ENCODE measurements around the gene PSORS1C1. TPM values are rescaled to one million over a fixed set of nuclear protein-coding genes. Genes with fewer than 3 reads are reported as not detected.
"Not testable (repeated sequence)": the region's sequence is repeated elsewhere in the genome, so short reads cannot be mapped to it uniquely, and the experiment has no call there.

Gene PSORS1C1
- polyA plus RNA-seq (2012; ENCODE audit: low read depth, missing spikeins): not detected

DNA sequence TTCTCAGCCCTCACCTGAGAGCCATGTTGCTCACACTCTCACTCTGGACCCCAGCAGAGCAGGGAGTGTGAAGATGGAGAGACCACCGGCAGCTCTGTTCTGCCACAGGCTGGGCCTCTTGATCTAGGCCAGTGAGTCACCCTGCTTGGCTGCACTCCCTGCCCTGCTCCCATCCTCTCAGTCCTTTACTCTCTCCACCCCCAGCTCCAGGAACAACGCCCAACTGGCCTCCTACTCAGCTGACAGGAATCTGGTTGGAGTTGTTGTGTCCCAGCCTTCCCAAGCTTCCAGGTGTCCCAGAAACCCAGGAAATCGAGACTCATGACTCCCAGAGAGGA is at the start of gene PSORS1C1:
PSORS1C1 (plus strand) TSS at position 260 of the 338 bp plus-strand sequence. CDS start 14,833 bp downstream, outside the sequence.
- DNase-seq (ENCODE audit: insufficient read length, low spot score) (no peak), FAIRE-seq (no peak)
- TF ChIP-seq POLR2A (IDR thresholded peaks at IDR 0.05; ENCODE audit: low read depth, low read length): no peak
- no peak for TF ChIP-seq TAF1 (IDR thresholded peaks at IDR 0.05; ENCODE audit: low read depth, low read length)
- no peak for TF ChIP-seq POU2F2 (IDR thresholded peaks at IDR 0.05; ENCODE audit: low read depth, low read length)
- no peak for TF ChIP-seq POLR2AphosphoS5 (IDR thresholded peaks at IDR 0.05; ENCODE audit: low read depth, low read length)
- TF ChIP-seq PAX5 (IDR thresholded peaks at IDR 0.05; ENCODE audit: insufficient read depth, low read length, severe bottlenecking): no peak
- no peak for TF ChIP-seq SPI1 (IDR thresholded peaks at IDR 0.05; ENCODE audit: low read depth, low read length)

DNA sequence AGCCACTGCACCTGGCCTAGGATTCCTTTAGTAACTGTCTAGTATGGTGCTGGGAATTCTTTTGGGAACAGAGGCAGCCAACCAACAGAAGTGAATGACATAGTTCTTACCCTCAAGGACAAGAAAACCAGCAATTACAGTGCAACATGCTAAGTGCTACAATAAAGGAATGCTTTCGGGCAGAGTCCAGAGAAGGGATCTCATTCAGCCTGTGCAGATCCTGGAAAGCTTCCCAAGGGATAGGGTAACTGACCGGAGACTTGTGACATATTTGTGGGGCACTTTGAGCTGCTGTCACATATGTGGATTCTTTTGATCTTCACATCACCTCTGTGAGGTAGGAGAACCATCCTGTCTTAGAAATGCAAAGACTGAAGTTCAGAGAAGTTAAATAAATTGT is 49.0 kb upstream of the PSORS1C1 start:
- FAIRE-seq (no peak), DNase-seq (ENCODE audit: insufficient read length, low spot score) (no peak)
- TF ChIP-seq SPI1 (IDR thresholded peaks at IDR 0.05; ENCODE audit: low read depth, low read length): no peak
- no peak for TF ChIP-seq TAF1 (IDR thresholded peaks at IDR 0.05; ENCODE audit: low read depth, low read length)
- TF ChIP-seq POLR2AphosphoS5 (IDR thresholded peaks at IDR 0.05; ENCODE audit: low read depth, low read length): no peak
- no peak for TF ChIP-seq PAX5 (IDR thresholded peaks at IDR 0.05; ENCODE audit: insufficient read depth, low read length, severe bottlenecking)
- no peak for TF ChIP-seq POU2F2 (IDR thresholded peaks at IDR 0.05; ENCODE audit: low read depth, low read length)
- no peak for TF ChIP-seq POLR2A (IDR thresholded peaks at IDR 0.05; ENCODE audit: low read depth, low read length)

DNA sequence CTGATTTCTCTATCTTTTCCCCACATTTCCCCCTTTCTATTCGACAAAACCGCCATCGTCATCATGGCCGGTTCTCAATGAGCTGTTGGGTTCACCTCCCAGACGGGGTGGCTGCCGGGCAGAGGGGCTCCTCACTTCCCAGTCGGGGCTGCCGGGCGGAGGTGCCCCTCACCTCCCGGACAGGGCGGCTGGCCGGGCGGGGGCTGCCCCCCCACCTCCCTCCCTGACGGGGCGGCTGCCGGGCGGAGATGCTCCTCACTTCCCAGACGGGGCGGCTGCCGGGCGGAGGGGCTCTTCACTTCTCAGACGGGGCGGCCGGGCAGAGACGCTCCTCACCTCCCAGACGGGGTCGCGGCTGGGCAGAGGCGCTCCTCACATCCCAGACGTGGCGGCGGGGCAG is 47.6 kb upstream of the PSORS1C1 start:
- FAIRE-seq; DNase-seq (ENCODE audit: insufficient read length, low spot score): not testable (repeated sequence)

DNA sequence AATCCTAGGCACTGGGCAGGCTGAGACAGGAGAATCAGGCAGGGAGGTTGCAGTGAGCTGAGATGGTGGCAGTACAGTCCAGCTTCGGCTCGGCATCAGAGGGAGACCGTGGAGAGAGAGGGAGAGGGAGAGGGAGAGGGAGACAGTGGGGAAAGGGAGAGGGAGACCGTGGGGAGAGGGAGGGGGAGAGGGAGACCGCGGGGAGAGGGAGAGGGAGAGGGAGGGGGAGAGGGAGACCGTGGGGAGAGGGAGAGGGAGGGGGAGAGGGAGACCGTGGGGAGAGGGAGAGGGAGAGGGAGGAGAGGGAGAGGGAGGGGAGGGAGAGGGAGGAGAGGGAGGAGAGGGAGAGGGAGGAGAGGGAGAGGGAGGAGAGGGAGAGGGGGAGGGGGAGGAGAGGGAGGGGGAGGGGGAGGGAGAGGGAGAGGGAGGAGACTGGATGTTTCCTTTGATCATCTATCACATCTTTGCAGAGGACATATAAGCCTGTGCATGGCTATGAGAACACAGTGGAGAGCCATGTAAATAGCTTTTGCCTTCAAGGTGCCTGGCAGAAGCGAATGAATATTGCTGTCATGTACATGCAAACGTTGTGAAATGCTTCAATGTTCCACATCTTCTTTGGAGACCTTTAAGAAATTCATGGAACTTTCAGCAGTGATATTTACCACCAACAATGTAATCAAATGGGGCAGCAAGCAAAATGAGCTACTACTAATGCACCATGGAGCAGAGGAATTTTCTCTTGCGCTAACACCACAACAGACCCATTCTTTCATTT is 46.5 kb upstream of the PSORS1C1 start:
- not testable (repeated sequence) for DNase-seq (ENCODE audit: insufficient read length, low spot score); FAIRE-seq

- DNase-seq (ENCODE audit: insufficient read length, low spot score): peak; percentile 79
- TF ChIP-seq POLR2A (IDR thresholded peaks at IDR 0.05; ENCODE audit: low read depth, low read length) (no peak), TAF1 (IDR thresholded peaks at IDR 0.05; ENCODE audit: low read depth, low read length) (no peak), POU2F2 (IDR thresholded peaks at IDR 0.05; ENCODE audit: low read depth, low read length) (0 out of 2 replicates have a peak, but pooled peaks have one; percentile 12), SPI1 (IDR thresholded peaks at IDR 0.05; ENCODE audit: low read depth, low read length) (no peak), POLR2AphosphoS5 (IDR thresholded peaks at IDR 0.05; ENCODE audit: low read depth, low read length) (no peak), PAX5 (IDR thresholded peaks at IDR 0.05; ENCODE audit: insufficient read depth, low read length, severe bottlenecking) (no peak)
- peak; percentile 85 for FAIRE-seq
Measured at GRCh38 chr6:31068669-31069340, 45.8 kb upstream of the PSORS1C1 start.

DNA sequence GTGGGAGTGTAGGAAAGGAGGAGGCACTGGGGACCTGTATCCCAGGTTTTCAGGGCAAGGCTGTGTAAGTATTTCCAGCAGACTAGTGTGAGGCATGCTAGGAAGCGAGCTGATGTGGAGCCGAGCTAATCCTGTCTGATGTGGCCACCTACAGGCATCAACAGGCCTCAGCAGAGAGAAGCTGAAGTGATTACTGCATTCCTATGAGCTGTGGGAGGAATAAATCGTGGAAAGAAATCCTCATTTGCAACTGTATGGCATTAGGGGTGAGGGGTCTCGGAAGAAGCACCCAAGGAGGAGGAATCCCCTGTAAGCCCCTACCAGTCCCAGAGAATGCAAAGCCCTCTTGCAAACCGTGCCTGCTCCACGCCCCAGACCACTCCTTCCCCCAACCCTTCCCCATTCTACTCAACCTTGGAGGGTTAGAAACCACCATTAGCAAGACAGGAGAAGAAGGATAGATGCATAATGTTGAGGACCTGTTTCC is 43.8 kb upstream of the PSORS1C1 start:
- no peak for DNase-seq (ENCODE audit: insufficient read length, low spot score)
- FAIRE-seq: no peak

GRCh38 chr6:31074401-31074800 is 40.2 kb upstream of the PSORS1C1 start:
- no peak for FAIRE-seq
- TF ChIP-seq TAF1 (IDR thresholded peaks at IDR 0.05; ENCODE audit: low read depth, low read length) (no peak), POLR2A (IDR thresholded peaks at IDR 0.05; ENCODE audit: low read depth, low read length) (no peak), SPI1 (IDR thresholded peaks at IDR 0.05; ENCODE audit: low read depth, low read length) (no peak), PAX5 (IDR thresholded peaks at IDR 0.05; ENCODE audit: insufficient read depth, low read length, severe bottlenecking) (no peak), POU2F2 (IDR thresholded peaks at IDR 0.05; ENCODE audit: low read depth, low read length) (no peak)
- no peak for DNase-seq (ENCODE audit: insufficient read length, low spot score)

More for the DNA sequence above, 43.8 kb upstream of the PSORS1C1 start:
- no peak for TF ChIP-seq PAX5 (IDR thresholded peaks at IDR 0.05; ENCODE audit: insufficient read depth, low read length, severe bottlenecking)
- TF ChIP-seq TAF1 (IDR thresholded peaks at IDR 0.05; ENCODE audit: low read depth, low read length): no peak
- no peak for TF ChIP-seq SPI1 (IDR thresholded peaks at IDR 0.05; ENCODE audit: low read depth, low read length)
- TF ChIP-seq POLR2AphosphoS5 (IDR thresholded peaks at IDR 0.05; ENCODE audit: low read depth, low read length): no peak
- TF ChIP-seq POU2F2 (IDR thresholded peaks at IDR 0.05; ENCODE audit: low read depth, low read length): no peak
- TF ChIP-seq POLR2A (IDR thresholded peaks at IDR 0.05; ENCODE audit: low read depth, low read length): no peak

GRCh38 chr6:31075528-31075927 is 39.1 kb upstream of the PSORS1C1 start:
- FAIRE-seq: no peak
- TF ChIP-seq PAX5 (IDR thresholded peaks at IDR 0.05; ENCODE audit: insufficient read depth, low read length, severe bottlenecking) (no peak), SPI1 (IDR thresholded peaks at IDR 0.05; ENCODE audit: low read depth, low read length) (no peak), POLR2A (IDR thresholded peaks at IDR 0.05; ENCODE audit: low read depth, low read length) (no peak), TAF1 (IDR thresholded peaks at IDR 0.05; ENCODE audit: low read depth, low read length) (no peak)
- DNase-seq (ENCODE audit: insufficient read length, low spot score): no peak

DNA sequence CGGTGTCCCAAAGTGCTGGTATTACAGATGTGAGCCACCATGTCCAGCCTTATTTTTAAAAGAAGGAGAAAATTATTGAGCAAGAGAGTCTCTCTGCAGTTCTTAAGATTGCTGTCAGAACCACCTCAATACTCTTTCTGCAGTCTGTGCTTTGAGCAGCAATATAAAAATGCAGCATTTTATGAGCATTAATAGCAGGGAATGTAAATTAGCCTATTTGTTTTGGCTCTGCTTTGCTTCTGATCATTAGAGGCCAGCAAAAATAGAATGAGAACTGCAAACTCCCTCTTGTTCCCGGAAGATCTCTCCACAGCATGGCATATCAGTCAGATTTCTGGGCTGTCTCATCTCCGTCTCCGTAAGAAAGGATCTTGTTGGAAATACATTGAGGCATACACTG is 38.0 kb upstream of the PSORS1C1 start:
- FAIRE-seq (no peak), DNase-seq (ENCODE audit: insufficient read length, low spot score) (no peak)
- TF ChIP-seq TAF1 (IDR thresholded peaks at IDR 0.05; ENCODE audit: low read depth, low read length) (no peak), POLR2AphosphoS5 (IDR thresholded peaks at IDR 0.05; ENCODE audit: low read depth, low read length) (no peak), PAX5 (IDR thresholded peaks at IDR 0.05; ENCODE audit: insufficient read depth, low read length, severe bottlenecking) (no peak), POLR2A (IDR thresholded peaks at IDR 0.05; ENCODE audit: low read depth, low read length) (no peak), POU2F2 (IDR thresholded peaks at IDR 0.05; ENCODE audit: low read depth, low read length) (no peak), SPI1 (IDR thresholded peaks at IDR 0.05; ENCODE audit: low read depth, low read length) (no peak)

Measured in GM12891 (cell line).